HG03432 (cell line): Measurements from ENCODE around the gene NFIB.
A peak's percentile ranks its signal among the peaks of the same experiment; 100 is the strongest.

ENCODE experiments used
- ATAC-seq: cut with Tn5 transposase; IDR thresholded peaks from one replicate; pipeline ENCODE4 v1.9.1; 2021; ENCODE audit warnings: mild to moderate bottlenecking, moderate library complexity; ENCODE audit not compliant: unreplicated experiment

Gene NFIB

DNA sequence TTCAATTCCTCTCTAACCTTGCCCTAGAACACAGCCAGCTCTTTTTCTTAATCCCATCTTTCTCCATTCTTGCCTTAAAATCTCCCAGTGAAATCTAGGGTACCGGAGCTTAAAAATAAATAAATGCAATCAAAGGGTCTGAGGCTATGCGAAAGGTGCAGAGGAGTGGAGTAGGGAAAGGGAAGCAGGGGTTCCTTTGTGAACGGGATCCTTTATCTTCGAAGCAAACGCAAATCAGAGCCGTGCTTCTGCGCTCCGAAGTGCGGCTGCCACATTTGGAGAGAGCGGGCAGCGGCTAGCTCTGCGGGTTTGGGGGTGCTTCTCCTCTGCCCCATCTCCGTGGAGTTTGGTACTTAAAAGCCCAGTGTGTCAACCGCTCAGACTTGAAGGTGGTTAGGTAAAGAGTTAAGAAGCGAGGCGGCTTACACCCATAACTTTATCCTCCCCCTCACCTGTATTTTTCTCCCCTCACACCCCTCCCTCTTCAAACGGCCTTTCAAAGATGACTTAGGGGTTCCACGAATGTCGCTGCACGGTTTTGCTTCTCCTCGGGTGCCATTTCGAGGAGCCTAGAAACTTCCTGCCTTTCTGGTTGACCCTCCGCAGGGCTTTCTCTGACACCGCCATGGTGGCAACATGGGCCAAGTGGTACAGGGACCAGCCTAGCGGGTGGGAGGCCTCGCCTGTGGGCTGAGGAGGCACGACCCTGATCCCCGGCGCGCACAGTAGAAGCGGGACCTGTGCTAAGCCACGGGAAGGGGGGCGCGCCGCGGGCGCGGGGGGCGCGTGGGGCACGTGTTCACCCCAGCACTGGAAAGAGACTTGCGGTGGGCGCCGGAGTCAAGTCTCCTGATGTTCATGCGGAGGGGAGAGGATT lies 31.7 kb upstream of the NFIB start:
- no peak for ATAC-seq

- no peak for ATAC-seq
Measured at GRCh38 chr9:14344941-14345353, 31.0 kb upstream of the NFIB start.

GRCh38 chr9:14344053-14344524 lies 30.1 kb upstream of the NFIB start:
- ATAC-seq = no peak

DNA sequence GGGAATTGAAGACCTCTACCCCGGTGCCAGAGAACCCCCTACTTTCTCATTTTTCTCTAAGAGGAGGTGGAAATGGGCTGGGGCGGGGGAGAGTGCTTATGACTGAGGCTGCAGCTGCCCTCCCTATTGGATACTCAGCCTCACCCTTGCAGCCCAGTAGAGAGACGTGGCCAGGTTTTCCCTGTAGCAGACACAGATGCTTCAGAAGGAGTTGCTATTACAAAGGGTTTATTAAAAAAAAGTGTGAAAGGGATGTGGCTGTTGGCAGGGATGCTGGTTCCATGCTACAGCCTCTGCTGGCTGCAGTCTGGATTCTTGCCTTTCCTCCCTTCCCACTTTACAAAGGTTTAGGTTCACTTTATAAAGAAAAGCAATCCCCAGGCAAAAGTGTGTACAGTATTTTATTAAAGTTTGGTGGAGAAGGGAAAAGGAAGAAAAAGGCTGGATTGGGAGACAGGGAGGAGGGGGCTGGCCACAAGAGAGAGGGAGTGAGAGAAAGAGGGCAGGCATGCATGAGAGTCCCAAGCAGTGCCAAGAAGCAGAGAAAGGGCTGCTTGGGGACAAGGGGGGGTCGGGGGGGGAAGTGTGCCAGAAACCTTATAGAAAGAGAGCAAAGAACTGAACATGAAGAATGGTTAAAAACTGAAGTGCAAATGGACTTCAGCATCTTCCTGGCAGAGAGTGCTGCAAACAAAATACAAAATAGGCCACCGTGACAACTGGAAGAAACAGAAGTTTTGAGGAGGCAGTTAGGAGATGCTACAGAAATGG lies 29.5 kb upstream of the NFIB start:
- no peak for ATAC-seq

DNA sequence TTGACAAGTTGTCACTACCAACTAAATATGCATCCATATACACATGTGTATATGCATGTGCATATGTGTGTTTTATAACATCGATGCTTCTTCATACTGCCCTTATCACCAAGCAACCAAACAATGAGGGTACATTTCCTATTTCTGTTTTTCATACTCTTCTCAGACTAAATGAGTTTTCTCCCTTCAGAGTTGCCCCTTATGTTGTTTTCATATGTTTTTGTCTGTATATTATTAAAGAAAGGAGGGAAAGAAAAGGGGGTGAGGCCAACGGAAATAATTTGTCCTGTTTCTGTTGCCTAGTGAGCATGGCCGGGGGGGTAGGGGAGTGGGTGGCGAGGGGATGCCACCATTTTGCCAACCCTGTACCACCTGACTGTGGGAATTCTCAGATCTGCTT lies 28.8 kb upstream of the NFIB start:
- no peak for ATAC-seq

DNA sequence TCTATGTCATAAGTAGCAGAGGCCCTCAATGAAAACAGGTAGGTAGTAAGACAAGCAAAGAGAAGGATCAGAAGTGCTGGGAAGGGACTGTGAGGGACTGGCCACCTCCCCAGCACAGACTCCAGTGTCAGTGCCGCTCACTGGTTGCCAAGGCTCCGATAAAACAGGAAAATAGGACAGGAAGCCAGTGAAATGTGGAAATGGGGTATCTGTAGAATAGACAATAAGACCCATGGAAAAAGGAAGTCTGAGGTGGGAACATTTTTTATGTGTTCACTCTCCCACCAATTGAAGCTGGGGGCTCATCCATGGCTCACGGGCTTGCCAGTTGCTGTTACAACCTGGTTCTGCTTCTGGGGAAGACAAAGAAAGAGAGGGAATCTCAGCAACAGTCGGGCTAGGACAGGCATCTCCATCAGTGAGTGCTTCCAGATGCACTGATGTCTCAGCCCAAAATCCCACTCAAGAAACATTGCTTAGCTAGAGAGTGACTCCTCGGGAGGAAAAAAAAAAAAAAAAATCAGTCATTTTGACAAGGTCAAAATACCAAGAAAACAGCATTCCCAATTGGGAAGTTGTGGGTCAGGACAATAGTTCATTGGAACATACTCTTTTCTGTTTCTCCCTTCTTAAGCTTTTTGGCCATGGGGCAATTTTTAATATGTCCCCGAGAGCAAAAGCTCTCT lies 27.6 kb upstream of the NFIB start:
- no peak for ATAC-seq

GRCh38 chr9:14340994-14341393 lies 27.1 kb upstream of the NFIB start:
- ATAC-seq = no peak

- no peak for ATAC-seq
Measured at GRCh38 chr9:14340219-14340873, 26.4 kb upstream of the NFIB start.

DNA sequence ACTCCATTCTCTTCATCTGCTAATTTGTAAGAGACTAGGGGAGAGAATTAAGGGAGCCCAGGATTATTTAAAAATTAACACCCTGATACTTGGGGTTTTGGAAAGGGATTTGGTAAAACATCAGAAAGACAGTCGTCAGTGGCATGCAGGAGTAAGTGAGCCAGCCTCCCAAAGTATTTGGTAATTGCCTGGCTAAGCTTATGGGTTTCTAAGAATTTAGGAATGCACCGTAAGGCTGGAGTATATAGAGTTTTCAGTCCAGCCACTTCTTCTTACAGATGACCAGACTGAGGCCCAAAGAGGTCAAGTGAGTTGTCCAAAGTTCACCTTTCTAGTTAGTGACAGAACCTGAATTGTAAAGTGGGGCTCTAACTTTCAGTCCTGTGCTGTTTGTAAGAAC lies 25.8 kb upstream of the NFIB start:
- no peak for ATAC-seq

DNA sequence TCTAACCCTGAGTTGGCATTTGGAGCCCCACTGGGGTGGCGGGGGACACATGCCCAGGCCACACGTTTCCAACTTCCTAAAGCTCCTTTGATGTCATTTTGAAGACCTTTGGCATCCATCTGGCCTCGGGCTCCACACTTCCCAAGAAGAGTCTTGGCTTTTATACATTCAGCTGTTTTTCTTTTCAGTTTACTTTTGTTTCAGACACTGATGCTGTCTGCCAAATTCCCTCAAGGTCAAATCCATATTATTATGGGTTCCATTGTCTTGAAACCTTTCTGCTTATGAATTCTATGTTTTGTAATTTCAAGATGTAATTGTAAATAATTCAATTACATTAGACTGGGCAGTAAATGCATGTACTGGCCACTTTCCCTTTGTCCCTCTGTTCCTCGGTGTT lies 23.7 kb upstream of the NFIB start:
- no peak for ATAC-seq

GRCh38 chr9:14336244-14336643 lies 22.3 kb upstream of the NFIB start:
- ATAC-seq = no peak

DNA sequence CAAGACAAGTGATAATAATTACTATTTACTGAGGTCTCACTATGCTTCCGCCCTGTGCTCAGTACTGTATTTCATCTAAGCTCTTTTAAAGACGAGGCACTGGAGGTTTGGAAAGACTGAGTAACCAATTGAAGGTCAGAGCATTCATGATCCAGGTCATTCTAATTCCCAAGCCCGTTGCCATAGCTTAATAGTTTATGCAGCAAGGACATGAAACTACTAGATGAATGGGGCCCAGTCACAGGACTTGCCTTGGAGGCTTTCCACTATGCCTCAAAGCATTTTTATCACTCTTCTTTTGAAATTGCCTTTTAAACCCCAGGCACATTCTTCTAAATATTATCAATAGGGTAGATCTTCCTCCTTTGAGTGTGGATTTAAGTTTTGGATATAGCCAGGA lies 17.2 kb upstream of the NFIB start:
- no peak for ATAC-seq

GRCh38 chr9:14327036-14327435 lies 13.1 kb upstream of the NFIB start:
- no peak for ATAC-seq

DNA sequence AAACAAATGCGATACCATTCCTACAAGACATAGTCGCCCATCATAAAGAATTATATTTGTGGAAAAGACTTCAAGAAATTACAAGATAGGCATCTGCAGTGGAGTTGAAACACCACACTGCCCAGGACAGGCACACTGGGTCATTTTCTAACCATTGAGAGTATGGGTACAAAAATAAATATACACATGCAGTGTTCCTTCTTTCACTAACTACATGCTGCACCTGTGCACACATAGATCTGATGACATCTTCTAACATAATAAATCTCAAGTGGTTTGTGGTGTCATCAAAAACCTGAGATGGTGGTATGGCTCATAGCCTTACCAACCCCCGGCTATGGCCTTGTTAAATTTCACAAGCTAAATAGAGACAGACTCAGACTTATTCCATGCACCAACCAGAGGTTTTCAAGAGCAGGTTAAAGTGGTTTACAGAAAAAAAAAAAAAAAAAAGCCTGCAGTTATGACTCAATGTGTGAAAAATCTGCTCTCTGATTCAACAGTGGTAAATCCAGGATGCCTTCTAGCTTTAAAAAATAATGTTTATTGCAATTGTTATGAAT lies 12.4 kb upstream of the NFIB start:
- peak; percentile 16 for ATAC-seq

GRCh38 chr9:14325147-14325546 lies 11.2 kb upstream of the NFIB start:
- ATAC-seq = no peak

GRCh38 chr9:14323985-14324650 lies 10.2 kb upstream of the NFIB start:
- no peak for ATAC-seq

DNA sequence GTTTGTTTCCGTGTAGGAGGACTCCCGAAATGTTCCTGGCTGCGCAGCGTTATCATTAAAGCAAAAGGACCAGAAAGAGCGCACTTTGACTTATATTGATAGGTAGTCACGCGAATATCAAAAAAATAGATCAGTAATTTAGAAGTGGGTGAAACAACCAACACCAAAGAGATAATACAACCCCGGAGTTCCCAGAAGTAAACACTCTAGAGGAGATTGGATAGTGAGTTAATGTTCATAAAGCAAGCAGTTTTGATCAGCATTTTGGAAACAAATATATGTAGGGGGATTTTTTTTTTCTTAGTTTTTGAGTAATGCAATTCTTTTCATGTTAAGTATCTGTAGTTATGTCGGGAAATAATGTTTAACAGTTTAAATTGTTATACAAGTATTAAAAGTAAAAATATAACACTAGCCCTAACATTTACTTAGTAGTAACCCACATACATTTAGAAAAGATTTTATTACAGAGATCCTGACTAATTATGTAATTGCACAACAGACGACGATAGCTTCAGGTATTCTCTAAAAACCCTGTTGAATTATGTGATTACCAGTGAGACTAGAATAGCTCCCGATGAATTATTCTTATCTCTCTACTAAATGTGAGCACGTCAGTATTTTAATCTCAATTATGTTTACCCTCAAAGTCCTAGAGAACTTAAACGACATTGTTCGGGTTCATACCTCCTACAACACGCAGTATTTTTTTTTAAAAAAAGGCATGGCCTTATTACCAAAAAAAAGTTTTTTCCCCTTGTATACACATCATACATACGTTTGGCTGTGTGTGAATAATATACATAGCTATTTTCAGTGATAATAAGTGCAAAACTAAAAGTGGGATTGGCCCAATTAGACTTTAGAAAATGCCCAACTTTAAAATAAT lies 9.4 kb upstream of the NFIB start:
- ATAC-seq = peak; percentile 6

- ATAC-seq = peak; percentile 87
Measured at GRCh38 chr9:14322211-14323082, 8.5 kb upstream of the NFIB start.
